Measurements from ENCODE around the gene TIAL1. TPM values are rescaled to one million over a fixed set of nuclear protein-coding genes. Genes with fewer than 3 reads are reported as not detected.
"Not testable (repeated sequence)": the region's sequence is repeated elsewhere in the genome, so short reads cannot be mapped to it uniquely, and the experiment has no call there.

TIAL1 gene
- total RNA-seq, 1 experiment from 2014 or later, result 45.4 TPM

GRCh38 chr10:119597405-119598186 is 832 bp upstream of the TIAL1 start:
- Histone ChIP-seq H3K27me3 (ENCODE audit: control insufficient read depth, insufficient read depth, low read length) (no peaks in the 10 kb centered on the region), H3K4me3 (ENCODE audit: insufficient read depth, low read depth, low read length) (peak overlapping the region; percentile 98), H3K36me3 (replicated peaks; ENCODE audit: control insufficient read depth, insufficient read depth, low read length) (no peaks in the 10 kb centered on the region)
- no peak for DNase-seq

- Histone ChIP-seq H3K36me3 (replicated peaks; ENCODE audit: control insufficient read depth, insufficient read depth, low read length) (no peaks in the 10 kb centered on the region), H3K4me3 (ENCODE audit: insufficient read depth, low read depth, low read length) (peak overlapping the region; percentile 98)
- DNase-seq, result no peak
Observed at GRCh38 chr10:119595676-119596515, 868 bp downstream of the TIAL1 start.

DNA sequence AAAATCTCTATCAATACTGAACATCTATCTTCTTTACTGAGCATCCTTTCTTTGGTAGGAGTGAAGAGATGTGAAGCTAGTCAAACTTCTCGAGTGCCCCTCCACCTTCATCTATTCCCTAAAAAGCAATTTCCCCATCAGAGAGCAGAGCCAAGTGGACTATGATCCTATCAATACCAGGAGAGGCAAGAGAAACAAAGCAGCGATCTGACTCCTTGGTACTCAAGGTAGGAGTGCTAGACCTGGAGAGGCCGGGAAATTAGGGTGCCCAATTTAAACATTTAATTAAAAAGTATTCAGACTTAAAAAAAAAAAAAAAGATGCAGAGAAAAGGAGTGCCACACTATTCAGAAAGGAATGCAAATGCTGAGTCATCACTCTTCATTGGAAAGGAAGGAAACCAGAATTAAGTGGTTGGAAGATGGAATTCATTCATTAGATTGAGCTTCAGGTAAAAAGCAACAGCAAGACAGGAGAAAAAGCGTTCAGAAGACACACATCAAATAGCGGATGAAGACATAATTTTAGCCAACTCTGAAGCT is 1.6 kb downstream of the TIAL1 start:
- H3K4me3 ChIP-seq (ENCODE audit: insufficient read depth, low read depth, low read length), result peak overlapping the region; percentile 98
- H3K36me3 ChIP-seq (replicated peaks; ENCODE audit: control insufficient read depth, insufficient read depth, low read length), result no peaks in the 10 kb centered on the region
- peak; percentile 12 for DNase-seq
- H3K27me3 ChIP-seq (ENCODE audit: control insufficient read depth, insufficient read depth, low read length), result no peaks in the 10 kb centered on the region

More at GRCh38 chr10:119595676-119596515, 868 bp downstream of the TIAL1 start:
- H3K27me3 ChIP-seq (ENCODE audit: control insufficient read depth, insufficient read depth, low read length), result no peaks in the 10 kb centered on the region

- H3K27me3 ChIP-seq (ENCODE audit: control insufficient read depth, insufficient read depth, low read length), result no peaks in the 10 kb centered on the region
- H3K36me3 ChIP-seq (replicated peaks; ENCODE audit: control insufficient read depth, insufficient read depth, low read length), result peaks cover 5% of the 10 kb centered on the region
- H3K4me3 ChIP-seq (ENCODE audit: insufficient read depth, low read depth, low read length), result no peak overlapping the region
- DNase-seq, result no peak
Observed at GRCh38 chr10:119588071-119588470, 8.7 kb downstream of the TIAL1 start.

DNA sequence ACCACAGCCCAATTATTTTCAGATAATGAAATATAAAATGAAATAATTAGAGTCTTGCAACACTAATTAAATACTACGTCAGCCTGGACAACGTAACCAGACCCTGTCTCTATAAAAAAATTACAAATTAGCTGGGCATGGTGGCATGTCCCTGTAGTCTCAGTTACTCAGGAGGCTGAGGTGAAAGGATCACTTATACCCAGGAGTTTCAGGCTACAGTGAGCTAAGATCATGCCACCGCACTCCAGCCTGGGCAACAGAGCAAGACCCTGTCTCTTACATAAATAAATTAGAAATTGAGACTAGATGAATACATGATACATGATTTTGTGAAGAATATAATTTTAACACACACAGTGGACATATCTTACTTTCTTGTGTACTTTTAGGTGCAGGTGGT is 18.4 kb downstream of the TIAL1 start:
- no peak for DNase-seq
- no peak overlapping the region for H3K4me3 ChIP-seq (ENCODE audit: insufficient read depth, low read depth, low read length)
- peaks cover 37% of the 10 kb centered on the region for H3K36me3 ChIP-seq (replicated peaks; ENCODE audit: control insufficient read depth, insufficient read depth, low read length)
- H3K27me3 ChIP-seq (ENCODE audit: control insufficient read depth, insufficient read depth, low read length), result no peaks in the 10 kb centered on the region

- H3K4me3 ChIP-seq (ENCODE audit: insufficient read depth, low read depth, low read length), result no peak overlapping the region
- H3K27me3 ChIP-seq (ENCODE audit: control insufficient read depth, insufficient read depth, low read length), result no peaks in the 10 kb centered on the region
- DNase-seq, result no peak
- peaks cover 32% of the 10 kb centered on the region for H3K36me3 ChIP-seq (replicated peaks; ENCODE audit: control insufficient read depth, insufficient read depth, low read length)
Observed at GRCh38 chr10:119575991-119576390, 20.8 kb downstream of the TIAL1 start.

DNA sequence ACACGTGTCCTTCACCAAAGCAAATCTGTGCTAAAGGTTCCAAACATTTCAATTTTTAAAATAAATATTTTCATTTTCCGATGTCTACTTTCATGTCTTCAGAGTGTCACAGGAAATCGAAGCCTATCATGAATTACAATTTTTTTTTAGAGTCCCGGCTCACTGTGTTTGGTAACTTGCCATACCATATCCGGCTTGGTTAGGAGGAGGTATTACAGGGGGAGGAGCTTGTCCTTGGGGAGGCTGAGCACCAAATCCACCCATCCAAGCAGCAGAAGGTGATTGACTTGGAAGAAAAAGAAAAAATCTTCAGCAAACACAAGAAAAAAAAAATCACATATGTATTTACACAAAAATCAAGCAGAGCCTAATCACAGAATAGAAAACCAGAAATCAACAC is 21.3 kb downstream of the TIAL1 start:
- Histone ChIP-seq H3K27me3 (ENCODE audit: control insufficient read depth, insufficient read depth, low read length) (no peaks in the 10 kb centered on the region), H3K4me3 (ENCODE audit: insufficient read depth, low read depth, low read length) (no peak overlapping the region), H3K36me3 (replicated peaks; ENCODE audit: control insufficient read depth, insufficient read depth, low read length) (peaks cover 28% of the 10 kb centered on the region)
- DNase-seq, result no peak

DNA sequence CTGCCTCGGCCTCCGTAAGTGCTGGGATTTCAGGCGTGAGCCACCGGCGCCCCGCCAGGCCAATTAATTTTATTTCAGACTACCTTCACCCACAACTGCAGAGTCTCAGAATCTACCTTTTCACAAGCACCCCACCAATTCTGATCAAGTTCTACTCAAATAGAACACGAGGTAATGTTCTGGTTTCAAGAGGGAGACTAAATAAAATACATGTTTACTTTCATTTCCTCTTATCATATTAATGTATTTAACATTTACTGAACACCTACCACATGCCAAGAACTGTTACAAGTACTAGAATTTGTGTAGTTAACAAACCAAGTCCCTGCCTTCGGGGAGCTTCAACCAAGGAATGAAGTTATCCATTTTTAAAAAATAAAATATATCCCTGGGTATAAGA is 28.8 kb downstream of the TIAL1 start:
- H3K27me3 ChIP-seq (ENCODE audit: control insufficient read depth, insufficient read depth, low read length), result no peaks in the 10 kb centered on the region
- DNase-seq, result no peak
- no peak overlapping the region for H3K4me3 ChIP-seq (ENCODE audit: insufficient read depth, low read depth, low read length)
- H3K36me3 ChIP-seq (replicated peaks; ENCODE audit: control insufficient read depth, insufficient read depth, low read length), result no peaks in the 10 kb centered on the region

- no peak for DNase-seq
- no peaks in the 10 kb centered on the region for H3K27me3 ChIP-seq (ENCODE audit: control insufficient read depth, insufficient read depth, low read length)
- no peaks in the 10 kb centered on the region for H3K36me3 ChIP-seq (replicated peaks; ENCODE audit: control insufficient read depth, insufficient read depth, low read length)
- no peak overlapping the region for H3K4me3 ChIP-seq (ENCODE audit: insufficient read depth, low read depth, low read length)
Observed at GRCh38 chr10:119562097-119562496, 34.7 kb downstream of the TIAL1 start.

GRCh38 chr10:119559511-119559910 is 37.3 kb downstream of the TIAL1 start:
- H3K4me3 ChIP-seq (ENCODE audit: insufficient read depth, low read depth, low read length); H3K27me3 ChIP-seq (ENCODE audit: control insufficient read depth, insufficient read depth, low read length); DNase-seq; H3K36me3 ChIP-seq (replicated peaks; ENCODE audit: control insufficient read depth, insufficient read depth, low read length): not testable (repeated sequence)

- not testable (repeated sequence) for H3K4me3 ChIP-seq (ENCODE audit: insufficient read depth, low read depth, low read length); DNase-seq; H3K36me3 ChIP-seq (replicated peaks; ENCODE audit: control insufficient read depth, insufficient read depth, low read length); H3K27me3 ChIP-seq (ENCODE audit: control insufficient read depth, insufficient read depth, low read length)
Observed at GRCh38 chr10:119556081-119556480, 40.7 kb downstream of the TIAL1 start.

- H3K36me3 ChIP-seq (replicated peaks; ENCODE audit: control insufficient read depth, insufficient read depth, low read length), result no peaks in the 10 kb centered on the region
- H3K27me3 ChIP-seq (ENCODE audit: control insufficient read depth, insufficient read depth, low read length), result no peaks in the 10 kb centered on the region
- H3K4me3 ChIP-seq (ENCODE audit: insufficient read depth, low read depth, low read length), result no peak overlapping the region
- DNase-seq, result no peak
Observed at GRCh38 chr10:119555178-119555784, 41.5 kb downstream of the TIAL1 start.

- no peaks in the 10 kb centered on the region for H3K36me3 ChIP-seq (replicated peaks; ENCODE audit: control insufficient read depth, insufficient read depth, low read length)
- DNase-seq, result no peak
- H3K4me3 ChIP-seq (ENCODE audit: insufficient read depth, low read depth, low read length), result no peak overlapping the region
Observed at GRCh38 chr10:119550827-119551226, 45.9 kb downstream of the TIAL1 start.

GRCh38 chr10:119549247-119549999 is 47.3 kb downstream of the TIAL1 start:
- Histone ChIP-seq H3K4me3 (ENCODE audit: insufficient read depth, low read depth, low read length) (no peak overlapping the region), H3K27me3 (ENCODE audit: control insufficient read depth, insufficient read depth, low read length) (no peaks in the 10 kb centered on the region; the same call in none of the 2 replicates), H3K36me3 (replicated peaks; ENCODE audit: control insufficient read depth, insufficient read depth, low read length) (no peaks in the 10 kb centered on the region)
- DNase-seq, result no peak

More at GRCh38 chr10:119550827-119551226, 45.9 kb downstream of the TIAL1 start:
- H3K27me3 ChIP-seq (ENCODE audit: control insufficient read depth, insufficient read depth, low read length), result no peaks in the 10 kb centered on the region; the same call in 1 of the 2 replicates

Data from H7 (cell line).